Type B pancreatic cell (in vitro differentiated cells): Measurements from ENCODE around the gene SHB. TPM values are rescaled to one million over a fixed set of nuclear protein-coding genes. Genes with fewer than 3 reads are reported as not detected.

Source experiments
- DNase-seq: peaks from one replicate; pipeline ENCODE4 v3.0.0; 2021; ENCODE audit warnings: mixed read lengths; ENCODE audit not compliant: unreplicated experiment; ENCODE audit errors: extremely low spot score
- H3K27ac Mint-ChIP-seq: 2 replicates; pipeline ENCODE4 v1.8.0; 2021; ENCODE audit warnings: mild to moderate bottlenecking, mixed read lengths
- H3K27me3 Mint-ChIP-seq: 2 replicates; pipeline ENCODE4 v1.8.0; 2021; ENCODE audit warnings: mixed read lengths
- H3K36me3 Mint-ChIP-seq: 2 replicates; pipeline ENCODE4 v1.8.0; 2021; ENCODE audit warnings: mixed read lengths
- H3K4me1 Mint-ChIP-seq: one replicate; pipeline ENCODE4 v1.8.0; 2021; ENCODE audit warnings: mixed read lengths; ENCODE audit not compliant: unreplicated experiment
- H3K4me3 Mint-ChIP-seq: 2 replicates; pipeline ENCODE4 v1.8.0; 2021; ENCODE audit warnings: mild to moderate bottlenecking, mixed read lengths
- H3K9me3 Mint-ChIP-seq: 2 replicates; pipeline ENCODE4 v1.8.0; 2021; ENCODE audit warnings: mixed read lengths
- total RNA-seq: library from RNA; stranded (reverse); gene quantifications from 2 replicates; pipeline ENCODE4 v1.2.1, GENCODE V29; 2021; ENCODE audit warnings: low replicate concordance
- TF ChIP-seq, protein P1 (sequence below): fragments of 200-600 bp; sonication (generic); conservative IDR thresholded peaks from 2 replicates; pipeline ENCODE4 v1.5.0; 2021; ENCODE audit warnings: antibody characterized with exemption, mild to moderate bottlenecking

Gene SHB
- total RNA-seq, 1 donor from 2014 or later, result 14.4 TPM

- TF ChIP-seq, protein P1, sequence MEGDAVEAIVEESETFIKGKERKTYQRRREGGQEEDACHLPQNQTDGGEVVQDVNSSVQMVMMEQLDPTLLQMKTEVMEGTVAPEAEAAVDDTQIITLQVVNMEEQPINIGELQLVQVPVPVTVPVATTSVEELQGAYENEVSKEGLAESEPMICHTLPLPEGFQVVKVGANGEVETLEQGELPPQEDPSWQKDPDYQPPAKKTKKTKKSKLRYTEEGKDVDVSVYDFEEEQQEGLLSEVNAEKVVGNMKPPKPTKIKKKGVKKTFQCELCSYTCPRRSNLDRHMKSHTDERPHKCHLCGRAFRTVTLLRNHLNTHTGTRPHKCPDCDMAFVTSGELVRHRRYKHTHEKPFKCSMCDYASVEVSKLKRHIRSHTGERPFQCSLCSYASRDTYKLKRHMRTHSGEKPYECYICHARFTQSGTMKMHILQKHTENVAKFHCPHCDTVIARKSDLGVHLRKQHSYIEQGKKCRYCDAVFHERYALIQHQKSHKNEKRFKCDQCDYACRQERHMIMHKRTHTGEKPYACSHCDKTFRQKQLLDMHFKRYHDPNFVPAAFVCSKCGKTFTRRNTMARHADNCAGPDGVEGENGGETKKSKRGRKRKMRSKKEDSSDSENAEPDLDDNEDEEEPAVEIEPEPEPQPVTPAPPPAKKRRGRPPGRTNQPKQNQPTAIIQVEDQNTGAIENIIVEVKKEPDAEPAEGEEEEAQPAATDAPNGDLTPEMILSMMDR, result no peak
- no peak overlapping the region for H3K4me3 Mint-ChIP-seq
- peaks cover 16% of the 10 kb centered on the region for H3K4me1 Mint-ChIP-seq
- peak; percentile 4 for DNase-seq
- H3K9me3 Mint-ChIP-seq, result no peaks in the 10 kb centered on the region
- no peaks in the 10 kb centered on the region for H3K36me3 Mint-ChIP-seq
- H3K27ac Mint-ChIP-seq, result no peak overlapping the region
- H3K27me3 Mint-ChIP-seq, result peaks cover 2% of the 10 kb centered on the region
Measured at GRCh38 chr9:38085308-38085707, 16.3 kb upstream of the SHB start.

- TF ChIP-seq, protein P1, result no peak
- H3K4me1 Mint-ChIP-seq, result peaks cover 12% of the 10 kb centered on the region
- peaks cover 2% of the 10 kb centered on the region for H3K27me3 Mint-ChIP-seq
- H3K4me3 Mint-ChIP-seq, result no peak overlapping the region
- H3K27ac Mint-ChIP-seq, result no peak overlapping the region
- no peaks in the 10 kb centered on the region for H3K36me3 Mint-ChIP-seq
- no peak for DNase-seq
- no peaks in the 10 kb centered on the region for H3K9me3 Mint-ChIP-seq
Measured at GRCh38 chr9:38084556-38084880, 15.5 kb upstream of the SHB start.

GRCh38 chr9:38083858-38084555, 15.0 kb upstream of the SHB start:
- Mint-ChIP-seq H3K36me3 (no peaks in the 10 kb centered on the region), H3K4me1 (peaks cover 12% of the 10 kb centered on the region), H3K4me3 (no peak overlapping the region), H3K9me3 (no peaks in the 10 kb centered on the region), H3K27ac (no peak overlapping the region), H3K27me3 (peaks cover 2% of the 10 kb centered on the region)
- DNase-seq, result peak; percentile 36
- TF ChIP-seq, protein P1, result no peak

DNA sequence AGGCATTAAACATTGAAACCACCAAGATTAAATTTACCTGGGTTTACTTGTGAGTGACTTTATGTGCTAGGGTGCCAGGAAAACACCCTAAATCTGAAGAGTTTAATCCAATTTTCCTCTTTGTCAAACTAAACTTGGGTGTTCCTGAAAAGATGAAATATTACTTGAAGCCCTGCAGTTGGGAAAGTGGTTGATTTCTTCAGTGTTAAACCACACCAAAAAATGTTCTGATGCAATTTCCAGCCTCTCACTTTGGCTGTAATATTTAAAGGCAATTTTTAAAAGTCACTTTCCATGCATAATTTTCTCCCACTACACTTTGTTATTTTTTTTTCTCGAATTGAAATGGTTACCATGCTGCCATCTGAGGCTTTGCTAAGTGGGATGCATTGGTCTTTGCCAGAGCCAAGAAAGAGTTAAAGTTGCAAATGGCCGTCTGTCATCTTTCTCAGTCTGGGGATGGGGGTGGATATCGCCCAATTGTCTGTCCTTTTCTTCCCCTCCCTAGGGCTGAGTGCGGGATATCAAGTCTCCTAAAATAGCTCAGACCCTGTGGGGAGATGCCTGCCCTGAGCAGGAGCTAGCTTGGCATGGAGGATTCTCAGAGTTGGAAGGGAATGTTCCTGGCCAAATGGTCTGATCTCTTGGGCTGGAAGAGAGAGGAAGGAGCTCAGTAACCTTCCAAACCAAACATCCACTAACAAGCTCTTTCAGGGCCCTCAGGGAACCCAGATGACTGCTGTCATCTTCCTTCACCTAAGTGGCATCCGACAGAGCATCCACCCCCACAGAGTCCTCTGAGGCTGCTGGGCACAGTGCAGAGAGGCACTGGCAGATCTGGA, 13.6 kb upstream of the SHB start:
- no peak overlapping the region for H3K27ac Mint-ChIP-seq
- H3K27me3 Mint-ChIP-seq, result no peaks in the 10 kb centered on the region
- H3K9me3 Mint-ChIP-seq, result no peaks in the 10 kb centered on the region
- no peaks in the 10 kb centered on the region for H3K36me3 Mint-ChIP-seq
- H3K4me3 Mint-ChIP-seq, result no peak overlapping the region
- H3K4me1 Mint-ChIP-seq, result peaks cover 9% of the 10 kb centered on the region
- peak; percentile 37 for DNase-seq
- TF ChIP-seq, protein P1, result no peak

DNA sequence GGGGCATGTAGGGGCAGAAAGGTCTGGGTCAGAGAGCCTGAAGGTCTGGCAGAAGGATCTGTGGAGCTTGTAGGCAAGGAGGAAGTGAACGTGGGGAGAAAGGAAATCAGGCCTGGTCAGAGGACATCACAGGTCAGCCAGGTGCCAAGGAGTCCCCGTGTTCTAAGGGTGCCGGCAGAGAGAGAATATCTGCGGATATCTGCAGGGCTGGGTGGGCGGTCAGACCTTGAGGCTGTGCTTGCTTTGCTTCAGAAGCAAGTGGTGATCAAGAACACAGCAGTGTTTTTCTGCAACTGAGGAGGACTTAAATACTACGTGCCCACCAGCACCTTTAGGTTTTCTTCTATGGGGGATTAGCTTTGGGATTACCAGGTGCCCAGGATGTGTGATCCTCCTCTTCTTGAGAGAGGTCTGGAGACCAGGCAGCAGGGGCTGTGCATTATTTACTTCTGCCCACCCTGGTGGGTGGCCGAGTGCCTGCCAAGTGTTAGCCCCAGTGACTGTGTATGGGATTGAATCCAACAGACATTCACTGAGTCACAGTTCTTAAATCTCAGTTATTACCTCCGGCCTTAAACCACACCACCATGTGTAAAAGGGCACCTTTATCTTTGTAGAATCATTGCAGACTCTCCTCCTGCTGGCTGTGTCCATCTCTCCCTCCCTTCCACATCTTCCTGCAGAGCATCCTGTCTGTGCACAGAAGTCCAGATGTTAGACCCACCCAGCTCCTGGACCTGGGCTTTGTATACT, 12.5 kb upstream of the SHB start:
- no peak overlapping the region for H3K27ac Mint-ChIP-seq
- peak; percentile 54 for DNase-seq

More for the DNA sequence above, 12.5 kb upstream of the SHB start:
- H3K27me3 Mint-ChIP-seq, result no peaks in the 10 kb centered on the region
- no peak overlapping the region for H3K4me3 Mint-ChIP-seq
- TF ChIP-seq, protein P1, result no peak
- no peaks in the 10 kb centered on the region for H3K9me3 Mint-ChIP-seq
- H3K4me1 Mint-ChIP-seq, result peaks cover 5% of the 10 kb centered on the region
- H3K36me3 Mint-ChIP-seq, result no peaks in the 10 kb centered on the region
